Progenitor cell of endocrine pancreas (in vitro differentiated cells): ENCODE measurements around the gene STARD8. TPM values are rescaled to one million over a fixed set of nuclear protein-coding genes. Genes with fewer than 3 reads are reported as not detected.
"Not testable (repeated sequence)": the region's sequence is repeated elsewhere in the genome, so short reads cannot be mapped to it uniquely, and the experiment has no call there.

ENCODE experiments used
- DNase-seq: peaks from one replicate; pipeline ENCODE4 v3.0.0; 2021; ENCODE audit warnings: low spot score; ENCODE audit not compliant: unreplicated experiment
- H3K27ac Mint-ChIP-seq: 2 replicates; pipeline ENCODE4 v1.8.0; 2021; ENCODE audit warnings: mild to moderate bottlenecking, moderate library complexity, mixed read lengths
- H3K27me3 Mint-ChIP-seq: 2 replicates; pipeline ENCODE4 v1.8.0; 2021; ENCODE audit warnings: mixed read lengths
- H3K36me3 Mint-ChIP-seq: 2 replicates; pipeline ENCODE4 v1.8.0; 2022; ENCODE audit warnings: mixed read lengths; ENCODE audit not compliant: insufficient read depth
- H3K4me1 Mint-ChIP-seq: 2 replicates; pipeline ENCODE4 v1.8.0; 2021; ENCODE audit warnings: low read depth, mixed read lengths
- H3K4me3 Mint-ChIP-seq: 2 replicates; pipeline ENCODE4 v1.8.0; 2021; ENCODE audit warnings: low read depth, mild to moderate bottlenecking, moderate library complexity, mixed read lengths
- H3K9me3 Mint-ChIP-seq: 2 replicates; pipeline ENCODE4 v1.8.0; 2021; ENCODE audit warnings: low read depth, mixed read lengths
- CTCF ChIP-seq: fragments of 200-600 bp; sonication (generic); IDR thresholded peaks from one replicate; pipeline ENCODE4 v1.5.0; 2021; ENCODE audit warnings: antibody characterized with exemption, mild to moderate bottlenecking; ENCODE audit not compliant: unreplicated experiment
- total RNA-seq: library from RNA; stranded (reverse); gene quantifications from 2 replicates; pipeline ENCODE4 v1.2.1, GENCODE V29; 2021

STARD8 gene
- total RNA-seq, 1 donor from 2014 or later, result 0.60 TPM

GRCh38 chrX:68652326-68653170 lies 5.1 kb downstream of the STARD8 start:
- no peaks in the 10 kb centered on the region for H3K36me3 Mint-ChIP-seq
- H3K4me3 Mint-ChIP-seq, result no peak overlapping the region
- TF ChIP-seq CTCF, result no peak
- H3K27me3 Mint-ChIP-seq, result peaks cover 5% of the 10 kb centered on the region
- peaks cover 1% of the 10 kb centered on the region for H3K4me1 Mint-ChIP-seq
- H3K9me3 Mint-ChIP-seq, result peaks cover 9% of the 10 kb centered on the region
- DNase-seq, result no peak
- H3K27ac Mint-ChIP-seq, result no peak overlapping the region

- no peak overlapping the region for H3K4me3 Mint-ChIP-seq
- no peak for DNase-seq
- H3K9me3 Mint-ChIP-seq, result peaks cover 4% of the 10 kb centered on the region
- no peak for TF ChIP-seq CTCF
- H3K4me1 Mint-ChIP-seq, result no peaks in the 10 kb centered on the region
- H3K27ac Mint-ChIP-seq, result no peak overlapping the region
- H3K36me3 Mint-ChIP-seq, result no peaks in the 10 kb centered on the region
- no peaks in the 10 kb centered on the region for H3K27me3 Mint-ChIP-seq
Observed at GRCh38 chrX:68654693-68655092, 7.2 kb downstream of the STARD8 start.

GRCh38 chrX:68656473-68656872 lies 9.0 kb downstream of the STARD8 start:
- not testable (repeated sequence) for H3K27ac Mint-ChIP-seq, H3K36me3 Mint-ChIP-seq, H3K9me3 Mint-ChIP-seq, H3K4me3 Mint-ChIP-seq, H3K27me3 Mint-ChIP-seq, H3K4me1 Mint-ChIP-seq, DNase-seq

GRCh38 chrX:68658530-68658929 lies 11.1 kb downstream of the STARD8 start:
- DNase-seq, result no peak
- no peaks in the 10 kb centered on the region for H3K36me3 Mint-ChIP-seq
- peaks cover 4% of the 10 kb centered on the region for H3K9me3 Mint-ChIP-seq
- no peaks in the 10 kb centered on the region for H3K4me1 Mint-ChIP-seq
- H3K27ac Mint-ChIP-seq, result no peak overlapping the region
- H3K27me3 Mint-ChIP-seq, result no peaks in the 10 kb centered on the region
- no peak for TF ChIP-seq CTCF
- no peak overlapping the region for H3K4me3 Mint-ChIP-seq

GRCh38 chrX:68659385-68659784 lies 11.9 kb downstream of the STARD8 start:
- H3K27me3 Mint-ChIP-seq, result no peaks in the 10 kb centered on the region
- no peak overlapping the region for H3K27ac Mint-ChIP-seq
- H3K36me3 Mint-ChIP-seq, result no peaks in the 10 kb centered on the region
- DNase-seq, result no peak
- no peak overlapping the region for H3K4me3 Mint-ChIP-seq
- H3K4me1 Mint-ChIP-seq, result no peaks in the 10 kb centered on the region
- peaks cover 7% of the 10 kb centered on the region for H3K9me3 Mint-ChIP-seq
- no peak for TF ChIP-seq CTCF

GRCh38 chrX:68659786-68660185 lies 12.3 kb downstream of the STARD8 start:
- Mint-ChIP-seq H3K36me3 (no peaks in the 10 kb centered on the region), H3K27me3 (no peaks in the 10 kb centered on the region), H3K27ac (no peak overlapping the region), H3K4me1 (no peaks in the 10 kb centered on the region), H3K4me3 (no peak overlapping the region), H3K9me3 (peaks cover 7% of the 10 kb centered on the region)
- no peak for DNase-seq
- no peak for TF ChIP-seq CTCF
